NCI-H748 (cell line): ENCODE measurements around the gene CCDC24.

Source experiments
- DNase-seq: peaks from one replicate; lab custom pipeline; 2025; ENCODE audit not compliant: unreplicated experiment; lab: John Stamatoyannopoulos, UW

CCDC24 gene

DNA sequence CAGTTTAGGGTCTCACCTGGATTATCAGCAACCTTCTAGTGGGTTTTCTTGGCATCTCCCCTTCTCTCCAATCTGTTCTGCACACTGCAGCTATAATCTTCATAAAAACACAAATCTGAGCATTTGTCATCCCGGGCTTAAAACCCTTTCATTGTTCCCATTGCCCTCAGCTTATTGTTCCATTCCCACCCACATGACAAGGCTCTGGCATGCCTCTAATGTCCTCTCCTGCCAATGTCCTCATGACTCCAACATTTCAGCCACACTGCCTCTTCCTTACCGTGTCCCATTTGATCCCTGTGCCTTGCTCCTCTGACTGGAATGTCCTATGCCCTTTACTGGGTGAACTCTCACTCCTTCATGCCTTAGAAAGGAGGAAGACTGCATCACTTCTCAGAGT is 29.1 kb upstream of the CCDC24 start:
- no peak for DNase-seq

GRCh38 chr1:43963006-43963405 is 28.4 kb upstream of the CCDC24 start:
- no peak for DNase-seq

DNA sequence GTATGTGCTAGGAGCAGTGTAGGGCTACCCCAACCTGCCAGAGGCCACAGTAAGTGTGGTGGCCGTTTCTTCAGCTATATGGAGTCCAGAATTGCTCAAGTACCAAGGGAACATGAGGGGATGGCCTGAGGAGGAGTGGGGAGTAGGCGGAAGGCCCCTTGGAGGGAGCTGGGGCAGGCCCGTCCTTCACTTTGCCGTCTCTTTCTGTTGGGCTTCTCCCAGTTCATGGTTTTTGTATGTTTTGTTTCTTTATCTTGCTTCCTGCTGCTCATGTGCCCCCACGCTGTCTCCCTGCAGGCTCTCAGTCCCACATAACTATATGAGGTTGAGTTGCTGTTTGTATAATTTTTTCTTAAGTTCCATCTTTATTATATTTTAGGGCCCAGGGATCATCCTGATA is 27.5 kb upstream of the CCDC24 start:
- no peak for DNase-seq

- DNase-seq, result no peak
Observed at GRCh38 chr1:43965316-43965715, 26.1 kb upstream of the CCDC24 start.

- DNase-seq, result no peak
Observed at GRCh38 chr1:43968348-43968948, 23.0 kb upstream of the CCDC24 start.

GRCh38 chr1:43969416-43969745 is 22.0 kb upstream of the CCDC24 start:
- DNase-seq, result no peak

GRCh38 chr1:43969746-43970466 is 21.5 kb upstream of the CCDC24 start, which contains the start of gene DPH2:
Gene DPH2, plus strand, starts transcription at chr1:43970010. Its CDS starts 166 bp downstream, at chr1:43970176.
- peak; percentile 100 for DNase-seq

DNA sequence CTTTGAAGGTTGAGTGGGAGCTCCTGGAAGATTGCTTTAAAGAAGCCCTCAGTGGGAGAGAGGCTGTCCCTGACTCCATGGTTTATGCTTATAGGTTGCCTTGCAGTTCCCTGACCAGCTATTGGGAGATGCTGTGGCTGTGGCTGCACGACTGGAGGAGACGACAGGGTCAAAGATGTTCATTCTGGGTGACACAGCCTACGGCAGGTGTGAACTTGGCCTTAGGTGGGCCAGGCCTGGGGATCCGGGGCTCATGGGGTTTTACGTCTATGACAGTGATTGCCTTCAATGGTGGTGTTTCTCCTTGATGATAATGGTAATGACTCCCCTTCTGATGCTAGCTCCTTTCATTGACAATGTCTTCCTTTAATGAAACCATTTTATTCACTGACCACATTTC is 20.9 kb upstream of the CCDC24 start:
- no peak for DNase-seq

GRCh38 chr1:43970911-43971310 is 20.5 kb upstream of the CCDC24 start:
- no peak for DNase-seq

- DNase-seq, result no peak
Observed at GRCh38 chr1:43971336-43971980, 19.9 kb upstream of the CCDC24 start.

DNA sequence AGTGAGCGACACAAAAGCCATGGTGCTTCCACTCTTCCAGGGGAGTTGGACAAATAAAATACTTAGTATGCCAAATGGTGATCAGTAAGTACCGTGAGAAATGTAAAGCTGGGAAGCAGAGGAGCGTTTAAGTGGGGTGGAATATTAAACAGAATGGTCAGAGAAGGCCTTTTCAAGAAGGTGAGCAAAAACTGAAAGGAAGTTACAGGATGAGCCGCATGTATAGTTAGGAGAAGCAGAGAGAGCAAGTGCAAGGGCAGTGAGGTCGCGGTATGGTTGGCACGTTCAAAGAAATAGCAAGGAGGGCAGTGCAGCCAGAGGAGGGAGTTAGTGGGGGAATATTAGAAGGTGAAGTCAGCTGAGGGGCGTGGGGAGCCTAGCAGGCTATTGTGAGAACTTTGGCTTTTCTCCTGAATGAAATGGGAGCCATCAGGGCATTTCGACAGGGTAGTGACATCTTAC is 17.4 kb upstream of the CCDC24 start:
- no peak for DNase-seq

DNA sequence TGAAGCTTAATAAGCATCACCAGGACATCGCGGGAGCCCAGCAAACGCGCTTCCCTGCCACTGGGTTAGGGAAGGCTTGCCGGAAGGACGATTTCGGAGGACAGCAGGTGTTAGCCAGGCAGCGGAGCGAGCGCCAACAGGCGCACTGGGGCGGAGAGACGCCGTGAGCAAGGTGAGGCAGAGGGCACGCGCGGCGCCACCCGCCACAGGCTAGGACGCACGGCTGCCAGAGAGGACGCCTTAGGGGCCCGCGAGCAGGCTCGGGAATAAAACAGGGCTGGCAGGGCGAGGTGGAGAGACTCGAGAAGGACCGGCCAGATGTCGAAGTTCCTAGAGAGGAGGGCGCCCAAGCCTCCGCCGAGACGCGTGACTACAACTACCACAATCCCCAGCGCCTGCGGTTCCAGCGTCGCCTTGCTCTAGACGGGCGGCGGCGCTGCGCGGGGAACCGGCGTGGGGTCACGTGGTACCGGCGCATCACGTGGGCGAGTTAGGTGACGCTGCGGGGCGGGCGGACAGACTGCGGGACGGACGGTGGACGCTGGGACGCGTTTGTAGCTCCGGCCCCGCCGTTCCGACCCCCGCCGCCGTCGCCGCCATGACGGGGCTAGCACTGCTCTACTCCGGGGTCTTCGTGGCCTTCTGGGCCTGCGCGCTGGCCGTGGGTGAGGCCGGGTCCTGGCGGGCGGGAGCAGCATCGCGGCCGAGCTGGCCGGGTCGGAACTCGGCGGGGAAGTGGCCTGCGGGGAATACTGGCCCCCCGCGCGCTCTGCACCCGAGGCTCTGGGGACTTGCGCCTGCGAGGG is 16.8 kb upstream of the CCDC24 start, which contains the start of gene ATP6V0B:
Gene ATP6V0B, plus strand, starts transcription at position 518 of the 806 bp plus-strand sequence. Its CDS starts 81 bp downstream, at position 599.
- DNase-seq, result peak; percentile 99

DNA sequence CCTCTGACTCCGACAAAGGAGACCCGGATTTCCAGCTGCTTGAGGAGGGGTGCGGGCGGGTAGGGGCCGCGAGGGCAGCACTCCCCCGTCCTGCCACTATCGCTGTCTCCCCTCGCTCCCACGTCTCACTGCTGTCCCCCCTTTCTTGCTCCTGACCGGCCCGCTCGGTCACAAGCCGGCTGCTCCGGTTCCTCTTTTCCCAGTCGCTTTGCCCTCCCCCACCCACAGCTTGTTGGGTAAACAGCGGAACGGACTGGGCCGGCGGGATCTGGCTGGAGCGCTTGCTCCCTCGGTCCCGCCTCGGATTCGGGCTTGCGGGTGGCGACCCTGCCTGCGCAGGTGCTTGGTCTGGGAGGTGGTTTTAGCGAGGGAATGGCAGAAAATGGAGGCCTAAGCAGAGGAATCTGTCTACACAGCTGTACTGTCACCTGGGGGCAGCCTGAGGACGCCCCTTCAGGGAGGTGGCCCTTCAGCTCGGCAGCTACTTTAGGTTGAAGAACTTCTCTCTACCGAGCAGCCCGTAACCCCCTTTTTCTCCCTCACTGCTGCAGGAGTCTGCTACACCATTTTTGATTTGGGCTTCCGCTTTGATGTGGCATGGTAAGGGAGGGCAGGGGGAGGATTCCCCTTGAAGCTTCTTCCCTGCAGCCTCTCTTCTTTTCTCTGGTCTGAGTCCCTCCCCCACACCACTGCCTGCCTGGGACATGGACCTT is 16.0 kb upstream of the CCDC24 start:
- peak; percentile 55 for DNase-seq

- DNase-seq, result no peak
Observed at GRCh38 chr1:43976045-43976444, 15.4 kb upstream of the CCDC24 start.

GRCh38 chr1:43976890-43977289 is 14.5 kb upstream of the CCDC24 start:
- no peak for DNase-seq

GRCh38 chr1:43977376-43978263 is 13.8 kb upstream of the CCDC24 start:
- no peak for DNase-seq

DNA sequence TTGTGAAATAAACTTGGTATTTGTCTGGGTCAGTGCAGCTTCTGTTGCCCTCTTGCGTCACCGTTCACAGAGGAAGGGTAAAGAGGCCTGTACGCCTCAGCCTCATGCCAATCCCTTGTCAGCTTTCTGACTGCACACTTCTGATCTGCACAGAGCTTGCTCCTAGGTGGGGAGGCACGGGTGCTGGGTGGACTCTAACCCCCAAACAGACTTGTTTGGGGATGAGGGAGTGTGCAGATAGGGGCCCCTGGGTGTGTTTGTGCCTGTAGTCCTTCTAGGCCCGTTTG is 13.2 kb upstream of the CCDC24 start:
- DNase-seq, result no peak

GRCh38 chr1:43978551-43979260 is 12.7 kb upstream of the CCDC24 start, which contains the start of gene B4GALT2:
Gene B4GALT2, plus strand, starts transcription at chr1:43979210. Its CDS starts 1,951 bp downstream, at chr1:43981161.
- peak; percentile 73 for DNase-seq

DNA sequence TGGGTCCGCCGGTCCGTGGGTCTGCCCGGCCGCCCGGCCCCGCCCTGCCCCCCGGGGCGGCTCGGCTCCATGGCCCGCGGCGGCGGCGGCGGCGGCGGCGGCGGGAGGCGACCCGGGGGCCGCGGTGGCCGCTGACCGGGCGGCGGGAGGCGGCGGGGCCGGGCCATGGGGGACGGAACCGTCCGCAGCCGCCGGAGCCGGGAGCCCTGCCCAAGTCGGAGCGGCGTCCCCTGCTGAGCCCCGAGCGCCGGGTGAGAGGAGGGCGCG is 12.2 kb upstream of the CCDC24 start:
- no peak for DNase-seq
